Esophagus squamous epithelium (tissue), 4 donors: ENCODE results near the gene STARD3.

Source experiments
- CTCF ChIP-seq, 6 experiments: fragments of 450-650 bp in 4 of 6; fragments of 200-600 bp in 2 of 6; sonication (generic) in 2 of 6; IDR thresholded peaks; one replicate each; pipeline ENCODE4 v1.5.1; 2016 to 2019; ENCODE audit warnings: antibody characterized with exemption in 6 of 6, mild to moderate bottlenecking in 4 of 6, moderate library complexity in 4 of 6
- POLR2A ChIP-seq, 4 donors: fragments of 450-650 bp; IDR thresholded peaks; one replicate each; pipeline ENCODE4 v1.6.1; 2017; ENCODE audit warnings: antibody characterized with exemption in 4 of 4, mild to moderate bottlenecking in 4 of 4, moderate library complexity in 3 of 4

- no peak for TF ChIP-seq CTCF (IDR thresholded peaks at IDR 0.05)
- TF ChIP-seq POLR2A (IDR thresholded peaks at IDR 0.05) = no peak
Measured at GRCh38 chr17:39618246-39618913, 18.6 kb upstream of the STARD3 start.
